SK-N-SH (cell line): ENCODE results near the gene FSD2. TPM values are rescaled to one million over a fixed set of nuclear protein-coding genes. Genes with fewer than 3 reads are reported as not detected.

Source experiments
- CTCF ChIA-PET: fragments of 300-600, 350-600 bp; formaldehyde crosslinking; extraction: SDS; loops from one replicate; lab custom pipeline; 2021; lab: Yijun Ruan, JAX
- POLR2A ChIA-PET: fragments of 350-600 bp; sonication (Branson Sonifier 250); formaldehyde crosslinking; extraction: SDS; loops from one replicate; lab custom pipeline; 2020; ENCODE audit warnings: antibody characterized with exemption, inconsistent platforms; lab: Yijun Ruan, JAX
- DNase-seq: peaks from one replicate; pipeline ENCODE4 v3.0.0; 2012
- H2AFZ ChIP-seq: fragments of 200-600 bp; sonication (generic); 2 replicates; pipeline ENCODE4 v1.8.1; 2016; ENCODE audit warnings: antibody characterized with exemption, mild to moderate bottlenecking, low read depth
- H3F3A ChIP-seq: fragments of 200-600 bp; sonication (generic); replicated peaks from 2 replicates; pipeline ENCODE3; 2016; ENCODE audit warnings: antibody characterized with exemption, mild to moderate bottlenecking; ENCODE audit not compliant: insufficient read depth
- H3K27ac ChIP-seq, 2 experiments: fragments of 200-500 bp in 1 of 2; fragments of 200-600 bp in 1 of 2; sonication (Bioruptor generic) in 1 of 2; sonication (generic), shearing (Covaris generic) in 1 of 2; 2 replicates each; pipeline versions ENCODE4 v1.5.1 to v1.6.1; 2014 to 2016; ENCODE audit warnings: low read depth in 2 of 2, inconsistent platforms in 1 of 2, low read length in 1 of 2, mild to moderate bottlenecking in 1 of 2, mixed read lengths in 1 of 2
- H3K27me3 ChIP-seq: fragments of 200-600 bp; sonication (generic), shearing (Covaris generic); 2 replicates; pipeline ENCODE4 v1.6.1; 2016; ENCODE audit warnings: mixed run types; ENCODE audit not compliant: insufficient read depth
- H3K36me3 ChIP-seq, 2 experiments: fragments of 200-500 bp in 1 of 2; fragments of 200-600 bp in 1 of 2; sonication (Bioruptor generic) in 1 of 2; sonication (generic) in 1 of 2; replicated peaks in 1 of 2; 2 replicates each; pipeline versions ENCODE3 to v1.5.1; 2014 to 2016; ENCODE audit warnings: low read length in 1 of 2, mild to moderate bottlenecking in 1 of 2; ENCODE audit not compliant: insufficient read depth in 2 of 2, control insufficient read depth in 1 of 2
- H3K4me1 ChIP-seq, 2 experiments: fragments of 200-500 bp in 1 of 2; fragments of 200-600 bp in 1 of 2; sonication (Bioruptor generic) in 1 of 2; sonication (generic), shearing (Covaris generic) in 1 of 2; 2 replicates each; pipeline versions ENCODE4 v1.5.1 to v1.6.1; 2014 to 2016; ENCODE audit warnings: low read depth in 1 of 2, low read length in 1 of 2, mixed run types in 1 of 2; ENCODE audit not compliant: insufficient read depth in 2 of 2, control insufficient read depth in 1 of 2
- H3K4me2 ChIP-seq: fragments of 200-600 bp; sonication (generic), shearing (Covaris generic); 2 replicates; pipeline ENCODE4 v1.6.1; 2017; ENCODE audit warnings: mixed run types
- H3K4me3 ChIP-seq, 2 experiments: fragments of 200-500 bp in 1 of 2; fragments of 200-600 bp in 1 of 2; sonication (Bioruptor generic) in 1 of 2; sonication (generic), shearing (Covaris generic) in 1 of 2; 2 replicates each; pipeline versions ENCODE4 v1.5.1 to v1.8.1; 2014 to 2016; ENCODE audit warnings: low read depth in 2 of 2, inconsistent platforms in 1 of 2, low read length in 1 of 2, mild to moderate bottlenecking in 1 of 2, mixed read lengths in 1 of 2, moderate library complexity in 1 of 2
- H3K79me2 ChIP-seq: fragments of 200-600 bp; sonication (generic); 2 replicates; pipeline ENCODE4 v1.8.1; 2017; ENCODE audit warnings: mild to moderate bottlenecking; ENCODE audit not compliant: insufficient read depth
- H3K9ac ChIP-seq: fragments of 200-600 bp; sonication (generic); 2 replicates; pipeline ENCODE4 v1.6.1; 2017; ENCODE audit warnings: mixed run types
- H3K9me2 ChIP-seq: fragments of 200-600 bp; sonication (generic); 2 replicates; pipeline ENCODE4 v1.6.1; 2017; ENCODE audit warnings: mixed run types
- H3K9me3 ChIP-seq: fragments of 200-600 bp; sonication (generic); 2 replicates; pipeline ENCODE4 v1.6.1; 2017; ENCODE audit warnings: mixed run types, mild to moderate bottlenecking, moderate library complexity
- H4K20me1 ChIP-seq: fragments of 200-600 bp; sonication (generic); 2 replicates; pipeline ENCODE4 v1.6.1; 2017; ENCODE audit warnings: mild to moderate bottlenecking, mixed run types; ENCODE audit not compliant: insufficient read depth
- CHD2 ChIP-seq: fragments of 150-350 bp; IDR thresholded peaks from 2 replicates; pipeline ENCODE4 v1.6.1; 2018; ENCODE audit warnings: low read length; ENCODE audit not compliant: partially characterized antibody
- EZH2phosphoT487 ChIP-seq: fragments of 200-600 bp; sonication (generic); IDR thresholded peaks from 2 replicates; pipeline ENCODE4 v1.6.1; 2017; ENCODE audit warnings: low read depth, mixed run types, mild to moderate bottlenecking, antibody characterized with exemption, moderate library complexity, borderline replicate concordance
- FOSL2 ChIP-seq: IDR thresholded peaks from 2 replicates; pipeline ENCODE4 v1.4.0; 2012; ENCODE audit warnings: low read depth, mild to moderate bottlenecking, moderate library complexity, borderline replicate concordance
- GABPA ChIP-seq: IDR thresholded peaks from 2 replicates; pipeline ENCODE4 v1.4.0; 2012; ENCODE audit warnings: low read depth, mild to moderate bottlenecking
- JUND ChIP-seq: IDR thresholded peaks from 2 replicates; pipeline ENCODE4 v1.4.0; 2012
- MEF2A ChIP-seq: IDR thresholded peaks from 2 replicates; pipeline ENCODE4 v1.4.0; 2012; ENCODE audit warnings: low read depth, borderline replicate concordance
- MXI1 ChIP-seq: IDR thresholded peaks from 2 replicates; pipeline ENCODE4 v1.6.1; 2012; ENCODE audit warnings: mild to moderate bottlenecking, low read depth, low read length, improper control_type of control experiment
- NRF1 ChIP-seq: IDR thresholded peaks from 2 replicates; pipeline ENCODE4 v1.6.1; 2012; ENCODE audit warnings: low read depth, mild to moderate bottlenecking, low read length
- POLR2AphosphoS5 ChIP-seq: IDR thresholded peaks from 2 replicates; pipeline ENCODE4 v1.6.1; 2012; ENCODE audit warnings: low read depth, low read length
- RAD21 ChIP-seq: IDR thresholded peaks from 2 replicates; pipeline ENCODE4 v1.6.1; 2012; ENCODE audit warnings: mild to moderate bottlenecking, low read length
- RFX5 ChIP-seq: IDR thresholded peaks from 2 replicates; pipeline ENCODE4 v1.6.1; 2012; ENCODE audit warnings: mild to moderate bottlenecking, improper control_type of control experiment, low read length
- RXRA ChIP-seq: IDR thresholded peaks from 2 replicates; pipeline ENCODE4 v1.4.0; 2012; ENCODE audit warnings: low read depth, mild to moderate bottlenecking, borderline replicate concordance
- TAF1 ChIP-seq: IDR thresholded peaks from 2 replicates; pipeline ENCODE4 v1.6.1; 2012; ENCODE audit warnings: low read depth, mild to moderate bottlenecking, low read length, moderate library complexity, borderline replicate concordance
- TCF12 ChIP-seq: IDR thresholded peaks from 2 replicates; pipeline ENCODE4 v1.4.0; 2012
- TEAD4 ChIP-seq: IDR thresholded peaks from 2 replicates; pipeline ENCODE4 v1.4.0; 2012; ENCODE audit warnings: mild to moderate bottlenecking, borderline replicate concordance; ENCODE audit not compliant: insufficient read depth
- YY1 ChIP-seq: IDR thresholded peaks from 2 replicates; pipeline ENCODE4 v1.4.0; 2012; ENCODE audit warnings: low read depth, mild to moderate bottlenecking
- WGBS: methylation state at CpG from one replicate; pipeline ENCODE4 v1.1.6; 2017; ENCODE audit warnings: low lambda C conversion rate; 5-methylcytosine and 5-hydroxymethylcytosine counted together
- polyA plus RNA-seq, 3 experiments: library from polyadenylated mRNA; depleted of rRNA; stranded (reverse); fragments of >200 nt; gene quantifications; 2 replicates each; pipeline ENCODE4 v1.2.3, GENCODE V29; 2012
- TF ChIP-seq, protein P1 (sequence below): IDR thresholded peaks from 2 replicates; pipeline ENCODE4 v1.4.0; 2012; ENCODE audit warnings: low read depth
- TF ChIP-seq, protein P2 (sequence below): fragments of 200-600 bp; sonication (generic); IDR thresholded peaks from 2 replicates; pipeline ENCODE4 v1.6.1; 2017; ENCODE audit warnings: antibody characterized with exemption, mild to moderate bottlenecking, moderate library complexity
- TF ChIP-seq, protein P3 (sequence below): IDR thresholded peaks from 2 replicates; pipeline ENCODE4 v1.6.1; 2012; ENCODE audit warnings: mild to moderate bottlenecking, low read depth, low read length, moderate library complexity
- TF ChIP-seq, protein P4 (sequence below): fragments of 150-350 bp; IDR thresholded peaks from 2 replicates; pipeline ENCODE4 v1.6.1; 2016; ENCODE audit warnings: mild to moderate bottlenecking, low read depth, low read length

FSD2 gene
- polyA plus RNA-seq, 1 of the 3 experiments (the other 2 are of a cell fraction): not detected

DNA sequence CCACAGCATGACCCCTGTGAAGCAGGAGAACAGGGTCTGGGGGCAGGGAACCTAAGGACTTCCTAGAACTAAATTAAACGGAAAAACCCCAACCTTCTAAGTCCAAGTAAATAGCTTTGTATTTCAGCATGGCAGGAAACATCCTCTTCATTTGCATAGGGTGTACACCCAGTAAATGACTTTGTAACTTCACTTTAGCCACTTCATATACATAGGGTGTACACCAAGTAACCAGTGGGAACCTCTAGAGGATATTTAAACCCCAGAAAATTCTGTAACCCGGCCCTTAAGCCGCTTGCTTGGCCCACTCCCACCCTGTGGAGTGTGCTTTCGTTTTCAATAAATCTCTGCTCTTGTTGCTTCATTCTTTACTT is 41.8 kb downstream of the FSD2 start:
- no peaks in the 10 kb centered on the region for H3K4me1 ChIP-seq
- ChIA-PET POLR2A (no interaction called here), CTCF (no interaction called here)
- H2AFZ ChIP-seq: no peak overlapping the region
- no peaks in the 10 kb centered on the region for H4K20me1 ChIP-seq
- H3K9ac ChIP-seq: no peak overlapping the region
- H3K27ac ChIP-seq: no peak overlapping the region
- no peaks in the 10 kb centered on the region for H3K27me3 ChIP-seq
- DNase-seq: no peak
- H3K4me3 ChIP-seq: no peak overlapping the region
- TF ChIP-seq, protein P1, sequence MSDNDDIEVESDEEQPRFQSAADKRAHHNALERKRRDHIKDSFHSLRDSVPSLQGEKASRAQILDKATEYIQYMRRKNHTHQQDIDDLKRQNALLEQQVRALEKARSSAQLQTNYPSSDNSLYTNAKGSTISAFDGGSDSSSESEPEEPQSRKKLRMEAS: no peak
- no peak for TF ChIP-seq TEAD4
- TF ChIP-seq JUND: no peak
- no peak for TF ChIP-seq GABPA
- no peak for TF ChIP-seq MXI1
- no peak for TF ChIP-seq NRF1
- no peak for TF ChIP-seq CHD2
- peaks cover 9 to 27% of the 10 kb centered on the region in 2 experiments for H3K36me3 ChIP-seq
- WGBS: 89% methylated on average over 4 of the region's 4 CpGs
- no peaks in the 10 kb centered on the region for H3F3A ChIP-seq
- no peaks in the 10 kb centered on the region for H3K9me3 ChIP-seq
- no peaks in the 10 kb centered on the region for H3K9me2 ChIP-seq
- H3K79me2 ChIP-seq: peaks cover 4% of the 10 kb centered on the region; the same call in 1 of the 2 replicates
- H3K4me2 ChIP-seq: no peak overlapping the region

DNA sequence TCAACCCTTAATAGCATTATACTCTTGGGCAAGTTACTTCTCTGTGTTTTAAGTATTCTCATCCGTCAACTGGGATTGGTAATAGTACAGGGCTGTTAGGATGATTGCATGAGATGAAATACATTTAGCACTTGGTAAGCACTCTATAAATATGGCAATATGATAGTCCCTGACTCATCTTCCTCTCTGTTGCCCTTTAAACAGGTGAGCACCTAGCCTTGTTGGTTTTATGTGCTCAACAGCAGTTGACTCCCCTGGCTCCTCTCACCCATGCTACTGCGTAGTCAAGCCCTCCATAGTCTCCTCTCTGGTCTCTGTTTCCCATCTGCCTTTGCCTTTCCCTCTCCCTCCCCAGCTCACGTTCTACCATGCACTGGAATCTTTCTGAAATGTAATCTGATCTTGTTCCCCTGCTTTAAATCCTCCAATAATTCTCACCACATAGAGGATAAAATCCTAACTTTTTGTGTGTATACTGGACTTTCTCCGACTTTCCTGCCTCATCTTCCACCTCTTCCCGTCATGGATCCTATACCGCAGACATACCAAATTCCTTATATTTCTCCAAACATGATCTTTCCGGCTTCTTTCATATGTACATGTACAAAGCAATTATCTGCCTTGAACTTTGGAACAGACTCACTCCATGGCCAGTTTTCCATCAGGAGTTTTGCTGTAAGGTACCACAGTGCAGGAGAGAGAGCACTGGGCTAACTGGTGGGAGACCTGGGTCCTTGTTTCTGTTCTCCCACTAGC is 42.3 kb downstream of the FSD2 start:
- ChIA-PET CTCF (interaction anchor here (1.0 kb wide), 1 partner anchor 11 kb away, joined by 3 read pairs; no protein-coding TSS in a partner anchor), POLR2A (no interaction called here)
- H3K36me3 ChIP-seq: peaks cover 9 to 33% of the 10 kb centered on the region in 2 experiments
- H3K27ac ChIP-seq: no peak overlapping the region
- H4K20me1 ChIP-seq: no peaks in the 10 kb centered on the region
- H3K9me2 ChIP-seq: no peaks in the 10 kb centered on the region
- H3K27me3 ChIP-seq: no peaks in the 10 kb centered on the region
- H3K9ac ChIP-seq: no peak overlapping the region
- H3K9me3 ChIP-seq: no peaks in the 10 kb centered on the region
- H3K4me3 ChIP-seq: no peak overlapping the region
- TF ChIP-seq, protein P2, sequence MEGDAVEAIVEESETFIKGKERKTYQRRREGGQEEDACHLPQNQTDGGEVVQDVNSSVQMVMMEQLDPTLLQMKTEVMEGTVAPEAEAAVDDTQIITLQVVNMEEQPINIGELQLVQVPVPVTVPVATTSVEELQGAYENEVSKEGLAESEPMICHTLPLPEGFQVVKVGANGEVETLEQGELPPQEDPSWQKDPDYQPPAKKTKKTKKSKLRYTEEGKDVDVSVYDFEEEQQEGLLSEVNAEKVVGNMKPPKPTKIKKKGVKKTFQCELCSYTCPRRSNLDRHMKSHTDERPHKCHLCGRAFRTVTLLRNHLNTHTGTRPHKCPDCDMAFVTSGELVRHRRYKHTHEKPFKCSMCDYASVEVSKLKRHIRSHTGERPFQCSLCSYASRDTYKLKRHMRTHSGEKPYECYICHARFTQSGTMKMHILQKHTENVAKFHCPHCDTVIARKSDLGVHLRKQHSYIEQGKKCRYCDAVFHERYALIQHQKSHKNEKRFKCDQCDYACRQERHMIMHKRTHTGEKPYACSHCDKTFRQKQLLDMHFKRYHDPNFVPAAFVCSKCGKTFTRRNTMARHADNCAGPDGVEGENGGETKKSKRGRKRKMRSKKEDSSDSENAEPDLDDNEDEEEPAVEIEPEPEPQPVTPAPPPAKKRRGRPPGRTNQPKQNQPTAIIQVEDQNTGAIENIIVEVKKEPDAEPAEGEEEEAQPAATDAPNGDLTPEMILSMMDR: no peak
- TF ChIP-seq, protein P3, sequence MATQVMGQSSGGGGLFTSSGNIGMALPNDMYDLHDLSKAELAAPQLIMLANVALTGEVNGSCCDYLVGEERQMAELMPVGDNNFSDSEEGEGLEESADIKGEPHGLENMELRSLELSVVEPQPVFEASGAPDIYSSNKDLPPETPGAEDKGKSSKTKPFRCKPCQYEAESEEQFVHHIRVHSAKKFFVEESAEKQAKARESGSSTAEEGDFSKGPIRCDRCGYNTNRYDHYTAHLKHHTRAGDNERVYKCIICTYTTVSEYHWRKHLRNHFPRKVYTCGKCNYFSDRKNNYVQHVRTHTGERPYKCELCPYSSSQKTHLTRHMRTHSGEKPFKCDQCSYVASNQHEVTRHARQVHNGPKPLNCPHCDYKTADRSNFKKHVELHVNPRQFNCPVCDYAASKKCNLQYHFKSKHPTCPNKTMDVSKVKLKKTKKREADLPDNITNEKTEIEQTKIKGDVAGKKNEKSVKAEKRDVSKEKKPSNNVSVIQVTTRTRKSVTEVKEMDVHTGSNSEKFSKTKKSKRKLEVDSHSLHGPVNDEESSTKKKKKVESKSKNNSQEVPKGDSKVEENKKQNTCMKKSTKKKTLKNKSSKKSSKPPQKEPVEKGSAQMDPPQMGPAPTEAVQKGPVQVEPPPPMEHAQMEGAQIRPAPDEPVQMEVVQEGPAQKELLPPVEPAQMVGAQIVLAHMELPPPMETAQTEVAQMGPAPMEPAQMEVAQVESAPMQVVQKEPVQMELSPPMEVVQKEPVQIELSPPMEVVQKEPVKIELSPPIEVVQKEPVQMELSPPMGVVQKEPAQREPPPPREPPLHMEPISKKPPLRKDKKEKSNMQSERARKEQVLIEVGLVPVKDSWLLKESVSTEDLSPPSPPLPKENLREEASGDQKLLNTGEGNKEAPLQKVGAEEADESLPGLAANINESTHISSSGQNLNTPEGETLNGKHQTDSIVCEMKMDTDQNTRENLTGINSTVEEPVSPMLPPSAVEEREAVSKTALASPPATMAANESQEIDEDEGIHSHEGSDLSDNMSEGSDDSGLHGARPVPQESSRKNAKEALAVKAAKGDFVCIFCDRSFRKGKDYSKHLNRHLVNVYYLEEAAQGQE: no peak
- TF ChIP-seq GABPA: no peak
- TF ChIP-seq TCF12: no peak
- no peak for TF ChIP-seq RAD21
- no peak for TF ChIP-seq TAF1
- no peak for TF ChIP-seq MEF2A
- TF ChIP-seq, protein P4, sequence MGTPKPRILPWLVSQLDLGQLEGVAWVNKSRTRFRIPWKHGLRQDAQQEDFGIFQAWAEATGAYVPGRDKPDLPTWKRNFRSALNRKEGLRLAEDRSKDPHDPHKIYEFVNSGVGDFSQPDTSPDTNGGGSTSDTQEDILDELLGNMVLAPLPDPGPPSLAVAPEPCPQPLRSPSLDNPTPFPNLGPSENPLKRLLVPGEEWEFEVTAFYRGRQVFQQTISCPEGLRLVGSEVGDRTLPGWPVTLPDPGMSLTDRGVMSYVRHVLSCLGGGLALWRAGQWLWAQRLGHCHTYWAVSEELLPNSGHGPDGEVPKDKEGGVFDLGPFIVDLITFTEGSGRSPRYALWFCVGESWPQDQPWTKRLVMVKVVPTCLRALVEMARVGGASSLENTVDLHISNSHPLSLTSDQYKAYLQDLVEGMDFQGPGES: no peak
- TF ChIP-seq YY1: no peak
- no peak for TF ChIP-seq EZH2phosphoT487
- no peak for TF ChIP-seq JUND
- no peak for TF ChIP-seq FOSL2
- TF ChIP-seq RFX5: no peak
- no peak for TF ChIP-seq RXRA
- no peak for TF ChIP-seq POLR2AphosphoS5
- no peak for TF ChIP-seq TEAD4
- no peak overlapping the region for H2AFZ ChIP-seq
- WGBS: 92% methylated on average over 7 of the region's 7 CpGs
- H3K4me1 ChIP-seq: no peaks in the 10 kb centered on the region
- peaks cover 7% of the 10 kb centered on the region; the same call in 1 of the 2 replicates for H3K79me2 ChIP-seq
- H3K4me2 ChIP-seq: no peak overlapping the region
- no peak for DNase-seq
- no peaks in the 10 kb centered on the region for H3F3A ChIP-seq
